Keratinocyte (primary cell): ENCODE results near the gene DNAJB11.

Experiments
- EZH2 ChIP-seq: IDR thresholded peaks from one replicate; pipeline ENCODE4 v1.6.1; 2012; ENCODE audit warnings: inconsistent platforms, mild to moderate bottlenecking, low read length, moderate library complexity
- TF ChIP-seq, protein P1 (sequence below), 3 experiments: IDR thresholded peaks in 1 of 3; conservative IDR thresholded peaks in 1 of 3; optimal IDR thresholded peaks in 1 of 3; 2 replicates in 2 of 3; 3 replicates in 1 of 3; pipeline versions ENCODE3 to v1.5.1; 2011; ENCODE audit warnings: low read length in 3 of 3, mild to moderate bottlenecking in 3 of 3, moderate library complexity in 2 of 3, control low read depth in 1 of 3, inconsistent platforms in 1 of 3; ENCODE audit not compliant: insufficient read depth in 2 of 3; ENCODE audit errors: extremely low read depth in 1 of 3

DNA sequence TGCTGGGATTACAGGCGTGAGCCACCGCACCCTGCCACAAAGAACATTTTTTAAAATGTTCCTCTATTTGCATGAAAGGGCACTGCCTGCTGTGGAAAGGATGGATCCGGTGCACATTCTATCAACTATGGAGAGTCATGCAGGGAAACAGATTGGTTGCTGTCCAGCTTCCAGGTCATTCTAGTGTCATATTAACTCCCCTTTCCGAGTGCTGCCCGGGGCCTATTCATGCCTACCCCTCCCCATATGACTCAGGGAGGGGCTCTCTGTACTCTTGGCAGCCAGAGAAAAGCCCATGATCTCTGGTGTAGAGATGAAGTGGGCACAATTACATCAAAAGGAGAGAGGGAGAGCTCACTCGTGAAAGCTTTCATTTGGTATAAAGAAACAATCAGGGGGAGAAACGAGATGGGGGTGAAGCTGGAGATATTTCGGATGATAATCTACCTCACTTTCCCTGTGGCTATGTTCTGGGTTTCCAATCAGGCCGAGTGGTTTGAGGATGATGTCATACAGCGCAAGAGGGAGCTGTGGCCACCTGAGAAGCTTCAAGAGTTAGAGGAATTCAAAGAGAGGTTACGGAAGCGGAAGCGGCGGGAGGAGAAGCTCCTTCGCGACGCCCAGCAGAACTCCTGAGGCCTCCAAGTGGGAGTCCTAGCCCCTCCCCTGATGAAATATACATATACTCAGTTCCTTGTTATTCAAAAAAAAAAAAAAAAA is 26.2 kb downstream of the DNAJB11 start:
- TF ChIP-seq, protein P1, sequence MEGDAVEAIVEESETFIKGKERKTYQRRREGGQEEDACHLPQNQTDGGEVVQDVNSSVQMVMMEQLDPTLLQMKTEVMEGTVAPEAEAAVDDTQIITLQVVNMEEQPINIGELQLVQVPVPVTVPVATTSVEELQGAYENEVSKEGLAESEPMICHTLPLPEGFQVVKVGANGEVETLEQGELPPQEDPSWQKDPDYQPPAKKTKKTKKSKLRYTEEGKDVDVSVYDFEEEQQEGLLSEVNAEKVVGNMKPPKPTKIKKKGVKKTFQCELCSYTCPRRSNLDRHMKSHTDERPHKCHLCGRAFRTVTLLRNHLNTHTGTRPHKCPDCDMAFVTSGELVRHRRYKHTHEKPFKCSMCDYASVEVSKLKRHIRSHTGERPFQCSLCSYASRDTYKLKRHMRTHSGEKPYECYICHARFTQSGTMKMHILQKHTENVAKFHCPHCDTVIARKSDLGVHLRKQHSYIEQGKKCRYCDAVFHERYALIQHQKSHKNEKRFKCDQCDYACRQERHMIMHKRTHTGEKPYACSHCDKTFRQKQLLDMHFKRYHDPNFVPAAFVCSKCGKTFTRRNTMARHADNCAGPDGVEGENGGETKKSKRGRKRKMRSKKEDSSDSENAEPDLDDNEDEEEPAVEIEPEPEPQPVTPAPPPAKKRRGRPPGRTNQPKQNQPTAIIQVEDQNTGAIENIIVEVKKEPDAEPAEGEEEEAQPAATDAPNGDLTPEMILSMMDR (optimal IDR thresholded peaks at IDR 0.05 in 1 of 3, IDR thresholded peaks at IDR 0.05 in 1 of 3, conservative IDR thresholded peaks at IDR 0.05 in 1 of 3; ENCODE audit: extremely low read depth in 1 of 3, insufficient read depth in 2 of 3, low read length in 3 of 3): no peak
- TF ChIP-seq EZH2: no peak
